Measurements from ENCODE around the gene LMTK2. TPM values are rescaled to one million over a fixed set of nuclear protein-coding genes. Genes with fewer than 3 reads are reported as not detected.

Gene LMTK2
- total RNA-seq, 2 experiments from 2014 or later = 10.2 TPM

DNA sequence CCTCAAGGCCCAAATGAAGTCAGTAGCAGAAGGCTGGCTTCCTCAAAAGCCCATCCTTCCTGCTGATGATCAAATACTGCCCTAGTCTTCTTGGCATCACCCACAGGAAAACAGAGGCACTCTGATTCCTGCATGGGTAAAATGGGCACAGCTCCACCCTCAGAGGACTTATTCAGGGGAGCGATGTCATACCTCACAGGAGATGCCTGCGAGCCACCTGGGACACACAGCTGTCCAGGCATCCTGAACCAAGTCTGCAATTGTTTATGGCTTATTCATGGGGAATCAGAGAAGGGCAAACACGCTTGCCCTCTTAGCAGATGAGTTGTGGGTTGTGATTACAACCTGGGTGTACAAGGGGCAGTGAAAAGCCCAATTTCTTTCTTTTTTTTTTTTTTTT is 22.0 kb upstream of the LMTK2 start:
- DNase-seq (no peak), ATAC-seq (no peak)
- H3K27ac Mint-ChIP-seq = no peak overlapping the region
- H3K4me1 Mint-ChIP-seq (ENCODE audit: low read depth) = peaks cover 2% of the 10 kb centered on the region
- CTCF ChIA-PET = no interaction called here
- POLR2A ChIA-PET = no interaction called here
- no peak overlapping the region for H3K4me3 Mint-ChIP-seq
- H3K27me3 Mint-ChIP-seq (ENCODE audit: low read depth) = peaks cover 2% of the 10 kb centered on the region
- H3K9me3 Mint-ChIP-seq (ENCODE audit: insufficient read depth) = no peaks in the 10 kb centered on the region
- no peaks in the 10 kb centered on the region for H3K36me3 Mint-ChIP-seq (ENCODE audit: low read depth)

DNA sequence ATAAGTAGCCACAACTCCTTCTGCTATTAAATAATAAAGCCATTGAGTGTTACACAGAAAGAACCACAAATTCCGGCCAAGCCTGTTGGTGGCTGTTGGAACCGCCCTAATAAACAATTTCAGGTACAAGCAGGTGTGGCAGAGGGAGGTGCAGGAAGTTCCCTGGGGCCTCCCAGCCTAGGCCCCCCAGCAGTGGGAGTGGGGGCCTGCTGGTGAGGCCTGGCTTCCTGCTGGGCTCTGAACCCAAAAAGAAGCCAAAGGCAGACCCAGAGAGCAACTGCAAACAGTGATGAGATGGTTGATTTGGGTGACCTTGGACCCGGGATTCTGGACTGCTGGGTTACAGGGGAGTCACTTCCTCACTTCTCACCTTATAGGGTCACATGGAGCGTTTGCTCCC is 21.0 kb upstream of the LMTK2 start:
- no peaks in the 10 kb centered on the region for H3K36me3 Mint-ChIP-seq (ENCODE audit: low read depth)

DNA sequence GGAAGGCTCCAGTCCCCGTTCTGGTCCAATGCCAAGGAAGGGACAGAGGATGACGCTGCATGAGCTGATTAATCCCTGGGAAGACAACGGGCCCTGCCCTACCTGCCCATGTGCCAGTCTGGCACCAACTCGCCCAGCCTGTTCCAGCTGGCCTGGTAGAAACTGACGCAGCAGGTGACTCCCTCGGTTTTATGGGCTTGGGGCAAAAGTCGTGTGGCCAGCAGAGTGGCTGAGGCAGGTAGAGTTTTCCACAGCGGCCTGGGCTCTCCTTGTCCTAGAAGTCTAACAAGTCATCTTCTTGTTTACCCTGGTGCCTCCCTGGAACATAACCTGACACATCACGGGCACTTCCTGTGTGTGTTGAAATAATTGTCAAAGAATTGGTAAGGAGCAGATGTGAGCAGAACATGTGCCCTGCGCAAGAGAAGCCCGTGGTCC is 20.4 kb upstream of the LMTK2 start:
- Mint-ChIP-seq H3K4me3 (no peak overlapping the region), H3K4me1 (ENCODE audit: low read depth) (peaks cover 2% of the 10 kb centered on the region), H3K27ac (no peak overlapping the region), H3K36me3 (ENCODE audit: low read depth) (no peaks in the 10 kb centered on the region), H3K9me3 (ENCODE audit: insufficient read depth) (no peaks in the 10 kb centered on the region), H3K27me3 (ENCODE audit: low read depth) (peaks cover 2% of the 10 kb centered on the region)
- POLR2A ChIA-PET = no interaction called here
- DNase-seq (no peak), ATAC-seq (no peak)
- CTCF ChIA-PET = interaction anchor here (1.6 kb wide), 1 partner anchor 82 kb away, joined by 4 read pairs; no protein-coding TSS in a partner anchor

More for the DNA sequence above, 21.0 kb upstream of the LMTK2 start:
- peaks cover 2% of the 10 kb centered on the region for H3K4me1 Mint-ChIP-seq (ENCODE audit: low read depth)
- DNase-seq (no peak), ATAC-seq (no peak)
- H3K27ac Mint-ChIP-seq = no peak overlapping the region
- CTCF ChIA-PET = no interaction called here
- POLR2A ChIA-PET = no interaction called here
- peaks cover 2% of the 10 kb centered on the region for H3K27me3 Mint-ChIP-seq (ENCODE audit: low read depth)
- H3K9me3 Mint-ChIP-seq (ENCODE audit: insufficient read depth) = no peaks in the 10 kb centered on the region
- no peak overlapping the region for H3K4me3 Mint-ChIP-seq

DNA sequence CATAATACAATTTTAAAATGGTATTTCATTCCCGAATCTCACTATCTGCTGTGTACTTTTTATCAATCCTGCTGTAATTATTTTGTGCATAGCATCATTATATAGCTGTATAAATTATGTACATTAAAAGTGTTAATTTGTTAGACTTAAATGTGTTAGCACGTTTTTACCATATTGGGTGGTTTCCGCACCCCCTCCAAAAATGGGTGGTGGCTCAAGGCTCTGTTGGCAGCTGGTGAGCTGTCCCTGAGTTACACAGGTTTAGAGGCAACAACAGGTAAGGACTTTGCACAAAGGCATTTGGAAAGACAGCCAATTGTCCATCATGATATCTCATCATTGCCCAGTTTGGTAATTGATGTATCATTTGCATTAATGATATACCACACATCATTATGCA is 18.6 kb upstream of the LMTK2 start:
- CTCF ChIA-PET = interaction anchor here (1.5 kb wide), 1 partner anchor 67 kb away, joined by 3 read pairs; no protein-coding TSS in a partner anchor
- no peak overlapping the region for H3K27ac Mint-ChIP-seq
- DNase-seq (no peak), ATAC-seq (no peak)
- POLR2A ChIA-PET = interaction anchor here (1.0 kb wide), 1 partner anchor 26 kb away, joined by 4 read pairs; no protein-coding TSS in a partner anchor
- no peak overlapping the region for H3K4me3 Mint-ChIP-seq
- H3K9me3 Mint-ChIP-seq (ENCODE audit: insufficient read depth) = no peaks in the 10 kb centered on the region
- no peaks in the 10 kb centered on the region for H3K36me3 Mint-ChIP-seq (ENCODE audit: low read depth)
- peaks cover 2% of the 10 kb centered on the region for H3K4me1 Mint-ChIP-seq (ENCODE audit: low read depth)
- H3K27me3 Mint-ChIP-seq (ENCODE audit: low read depth) = peaks cover 5% of the 10 kb centered on the region

DNA sequence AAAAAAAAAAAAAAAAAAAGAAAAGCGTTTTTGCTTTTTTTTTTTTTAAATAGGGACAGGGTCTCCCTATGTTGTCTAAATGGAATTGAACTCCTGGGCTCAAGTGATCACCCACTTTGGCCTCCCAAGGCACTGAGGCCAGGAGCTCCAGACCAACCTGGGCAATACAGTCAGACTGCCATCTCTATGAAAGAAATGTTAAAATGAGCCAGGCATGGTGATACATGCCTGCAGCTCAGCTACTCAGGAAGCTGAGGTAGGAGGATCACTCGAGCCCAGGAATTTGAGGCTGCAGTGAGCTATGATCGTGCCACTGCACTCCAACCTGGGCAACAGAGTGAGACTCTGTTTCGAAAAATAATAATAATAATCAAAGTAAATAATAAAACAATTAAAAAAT is 16.5 kb upstream of the LMTK2 start:
- Mint-ChIP-seq H3K27me3 (ENCODE audit: low read depth) (peaks cover 8% of the 10 kb centered on the region), H3K36me3 (ENCODE audit: low read depth) (no peaks in the 10 kb centered on the region), H3K9me3 (ENCODE audit: insufficient read depth) (no peaks in the 10 kb centered on the region), H3K27ac (no peak overlapping the region), H3K4me3 (no peak overlapping the region), H3K4me1 (ENCODE audit: low read depth) (no peaks in the 10 kb centered on the region)
- no peak for DNase-seq
- ChIA-PET CTCF (interaction anchor here (0.9 kb wide), 1 partner anchor 16 kb away, joined by 3 read pairs; the partner anchor contains the start of gene LMTK2), POLR2A (no interaction called here)
- ATAC-seq = no peak

DNA sequence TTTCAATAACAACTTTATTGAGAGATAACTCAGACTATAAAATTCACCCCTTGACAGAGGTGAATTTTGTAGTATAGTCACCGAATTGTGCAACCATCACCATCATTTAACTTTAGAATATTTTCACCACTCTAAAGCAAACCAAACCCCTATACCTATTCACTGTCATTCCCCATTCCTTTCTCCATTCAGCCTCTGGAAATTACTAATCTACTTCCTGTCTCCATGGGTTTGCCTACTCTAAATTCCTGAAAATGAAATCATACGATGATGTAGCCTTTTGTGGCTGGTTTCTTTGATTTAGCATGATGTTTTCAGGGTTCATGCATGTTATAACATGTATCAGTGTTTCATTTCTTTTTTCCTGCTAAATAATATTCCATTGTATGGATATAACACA is 15.6 kb upstream of the LMTK2 start:
- ChIA-PET POLR2A (no interaction called here), CTCF (interaction anchor here (0.9 kb wide), 1 partner anchor 15 kb away, joined by 3 read pairs; the partner anchor contains the start of gene LMTK2)
- Mint-ChIP-seq H3K27me3 (ENCODE audit: low read depth) (peaks cover 10% of the 10 kb centered on the region), H3K9me3 (ENCODE audit: insufficient read depth) (peaks cover 5% of the 10 kb centered on the region), H3K36me3 (ENCODE audit: low read depth) (no peaks in the 10 kb centered on the region), H3K27ac (no peak overlapping the region), H3K4me1 (ENCODE audit: low read depth) (no peaks in the 10 kb centered on the region), H3K4me3 (no peak overlapping the region)
- ATAC-seq = no peak
- DNase-seq = no peak

DNA sequence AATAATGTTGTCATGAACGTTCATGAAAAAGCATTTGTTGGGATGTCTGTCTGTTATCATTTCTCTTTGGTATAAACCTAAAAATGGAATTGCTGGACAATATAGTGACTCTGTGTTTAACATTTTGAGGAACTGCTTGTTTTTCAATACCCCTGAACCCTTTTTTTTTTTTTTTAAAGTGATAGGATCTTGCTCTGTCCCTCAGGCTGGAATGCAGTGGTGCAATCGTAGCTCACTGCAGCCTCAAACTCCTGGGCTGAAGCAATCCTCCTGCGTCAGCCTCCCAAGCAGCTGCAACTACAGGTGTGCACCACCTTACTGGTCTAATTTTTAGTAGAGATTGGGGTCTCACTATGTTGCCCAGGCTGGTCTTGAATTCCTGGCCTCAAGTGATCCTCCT is 15.1 kb upstream of the LMTK2 start:
- Mint-ChIP-seq H3K9me3 (ENCODE audit: insufficient read depth) (peaks cover 5% of the 10 kb centered on the region), H3K36me3 (ENCODE audit: low read depth) (no peaks in the 10 kb centered on the region), H3K4me3 (no peak overlapping the region), H3K4me1 (ENCODE audit: low read depth) (no peaks in the 10 kb centered on the region), H3K27me3 (ENCODE audit: low read depth) (peaks cover 10% of the 10 kb centered on the region), H3K27ac (no peak overlapping the region)
- CTCF ChIA-PET = no interaction called here
- POLR2A ChIA-PET = no interaction called here
- ATAC-seq = no peak
- DNase-seq = no peak

DNA sequence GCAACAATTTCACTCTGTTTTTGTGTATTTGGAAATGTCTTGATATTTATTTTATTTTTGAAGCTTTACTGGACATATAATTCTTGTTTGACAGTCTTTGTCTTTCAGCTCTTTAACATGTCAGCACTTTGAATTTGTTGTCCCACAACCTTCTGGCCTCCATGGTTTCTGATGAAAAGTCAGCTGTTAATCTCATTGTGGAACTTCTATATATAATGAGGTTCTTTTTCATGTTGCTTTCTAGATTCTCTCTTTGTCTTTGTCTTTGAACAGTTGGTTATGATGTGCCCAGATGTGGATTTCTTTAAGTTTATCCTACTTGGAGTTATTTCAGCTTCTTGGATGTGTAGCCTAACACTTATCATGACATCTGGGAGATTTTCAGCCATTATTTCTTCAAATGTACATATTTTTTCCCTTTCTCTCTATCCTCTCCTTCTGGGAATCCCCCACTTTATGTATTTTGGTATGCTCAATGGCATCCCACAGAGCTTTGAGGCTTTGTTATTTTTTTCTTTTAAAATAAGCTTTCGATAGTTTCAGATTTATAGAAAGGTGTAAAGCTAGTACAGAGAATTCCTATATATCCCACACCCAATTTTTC is 9.5 kb upstream of the LMTK2 start:
- no peaks in the 10 kb centered on the region for H3K36me3 Mint-ChIP-seq (ENCODE audit: low read depth)
- no peak overlapping the region for H3K27ac Mint-ChIP-seq
- H3K27me3 Mint-ChIP-seq (ENCODE audit: low read depth) = peaks cover 12% of the 10 kb centered on the region
- ChIA-PET POLR2A (no interaction called here), CTCF (interaction anchor here (1.3 to 3.2 kb wide), 3 partner anchors 9 to 71 kb away, joined by 3 to 9 read pairs (median 5); partner anchors contain the start of gene LMTK2)
- H3K4me1 Mint-ChIP-seq (ENCODE audit: low read depth) = no peaks in the 10 kb centered on the region
- DNase-seq (no peak), ATAC-seq (no peak)
- peaks cover 27% of the 10 kb centered on the region for H3K9me3 Mint-ChIP-seq (ENCODE audit: insufficient read depth)
- no peak overlapping the region for H3K4me3 Mint-ChIP-seq

DNA sequence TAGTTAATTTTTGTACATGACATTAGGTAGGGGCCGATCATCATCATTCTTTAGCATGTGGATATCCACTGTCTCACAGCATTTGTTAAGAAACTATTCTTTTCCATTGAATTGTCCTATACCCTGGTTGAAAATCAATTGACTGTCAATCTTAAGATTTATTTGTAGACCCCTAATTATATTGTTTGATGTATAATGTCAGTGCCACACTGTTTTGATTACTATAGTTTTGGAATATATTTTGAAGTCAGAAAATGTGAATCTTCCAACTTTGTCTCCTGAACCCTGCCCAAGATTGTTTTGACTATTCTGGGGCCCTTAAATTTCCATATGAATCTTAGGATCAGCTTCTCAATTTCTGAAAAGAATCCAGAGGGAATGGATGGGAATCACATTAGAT is 6.6 kb upstream of the LMTK2 start:
- CTCF ChIA-PET = no interaction called here

DNA sequence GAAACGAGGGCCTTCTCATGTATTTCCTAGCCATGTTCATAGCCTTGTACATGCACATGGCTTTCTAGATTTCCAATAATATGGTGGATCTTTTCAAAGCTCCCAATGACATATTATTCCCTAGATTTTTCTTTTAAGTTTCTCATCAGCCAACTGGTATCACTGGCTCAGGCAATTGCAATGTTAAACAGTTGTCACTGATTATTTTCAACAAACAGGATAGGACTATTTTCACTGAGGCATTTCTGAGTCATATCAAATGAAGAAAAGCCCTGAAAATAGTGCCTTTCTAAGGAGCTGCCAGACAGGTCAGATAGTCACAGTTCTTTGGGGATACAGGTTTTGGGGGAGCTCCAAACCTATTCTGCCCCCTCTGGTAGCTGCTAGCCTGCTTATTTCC is 4.5 kb upstream of the LMTK2 start:
- no peak overlapping the region for H3K4me3 Mint-ChIP-seq
- ATAC-seq (no peak), DNase-seq (no peak)
- no peak overlapping the region for H3K27ac Mint-ChIP-seq
- CTCF ChIA-PET = interaction anchor here (0.8 to 0.9 kb wide), 3 partner anchors 64 to 81 kb away, joined by 3 to 4 read pairs (median 3); no protein-coding TSS in a partner anchor
- H3K4me1 Mint-ChIP-seq (ENCODE audit: low read depth) = no peaks in the 10 kb centered on the region
- H3K9me3 Mint-ChIP-seq (ENCODE audit: insufficient read depth) = peaks cover 18% of the 10 kb centered on the region
- POLR2A ChIA-PET = no interaction called here
- no peaks in the 10 kb centered on the region for H3K36me3 Mint-ChIP-seq (ENCODE audit: low read depth)
- peaks cover 5% of the 10 kb centered on the region for H3K27me3 Mint-ChIP-seq (ENCODE audit: low read depth)

More for the DNA sequence above, 6.6 kb upstream of the LMTK2 start:
- H3K4me3 Mint-ChIP-seq = no peak overlapping the region
- no peak for ATAC-seq
- H3K9me3 Mint-ChIP-seq (ENCODE audit: insufficient read depth) = peaks cover 27% of the 10 kb centered on the region
- no peak for DNase-seq
- POLR2A ChIA-PET = no interaction called here
- H3K27ac Mint-ChIP-seq = no peak overlapping the region
- H3K4me1 Mint-ChIP-seq (ENCODE audit: low read depth) = no peaks in the 10 kb centered on the region
- no peaks in the 10 kb centered on the region for H3K36me3 Mint-ChIP-seq (ENCODE audit: low read depth)
- H3K27me3 Mint-ChIP-seq (ENCODE audit: low read depth) = peaks cover 7% of the 10 kb centered on the region

DNA sequence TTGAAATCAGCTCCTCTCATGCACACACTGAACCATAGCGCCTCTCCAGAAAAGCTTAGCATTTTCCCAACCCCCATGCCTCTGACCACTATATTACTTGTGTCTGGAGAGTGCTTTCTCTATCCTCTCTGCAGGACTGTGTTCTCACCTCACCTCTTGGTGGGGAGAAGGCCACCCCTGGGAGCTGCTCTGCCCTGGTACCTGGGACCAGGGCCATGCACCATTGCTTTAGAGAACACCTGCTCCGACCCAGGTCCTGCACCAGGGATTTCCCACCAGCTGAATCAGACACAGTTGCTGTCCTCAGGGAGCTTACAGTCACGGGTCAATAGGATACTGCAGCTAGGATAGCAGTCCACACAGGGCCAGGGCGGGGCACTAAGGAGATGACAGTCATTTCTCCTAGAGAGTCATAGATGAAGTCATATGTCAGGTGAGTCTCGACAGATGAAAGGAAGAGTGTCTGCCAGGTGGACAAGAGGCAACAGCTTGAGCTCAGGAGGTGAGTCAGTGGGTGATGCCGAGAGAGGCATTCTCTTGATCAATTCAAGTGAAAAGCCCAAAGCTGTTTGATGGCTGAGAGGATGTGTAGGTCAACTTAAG is 619 bp upstream of the LMTK2 start:
- Mint-ChIP-seq H3K9me3 (ENCODE audit: insufficient read depth) (no peaks in the 10 kb centered on the region), H3K36me3 (ENCODE audit: low read depth) (peaks cover 2% of the 10 kb centered on the region), H3K27me3 (ENCODE audit: low read depth) (no peaks in the 10 kb centered on the region), H3K27ac (no peak overlapping the region), H3K4me1 (ENCODE audit: low read depth) (peaks cover 15% of the 10 kb centered on the region), H3K4me3 (peak overlapping the region; percentile 95)
- ATAC-seq (peak; percentile 1), DNase-seq (no peak)
- POLR2A ChIA-PET = interaction anchor here (1.0 to 1.5 kb wide), 2 partner anchors 60 to 145 kb away, joined by 4 to 5 read pairs; no protein-coding TSS in a partner anchor
- CTCF ChIA-PET = interaction anchor here (0.6 to 2.5 kb wide), 14 partner anchors 9 to 998 kb away, joined by 3 to 22 read pairs (median 4); no protein-coding TSS in a partner anchor

DNA sequence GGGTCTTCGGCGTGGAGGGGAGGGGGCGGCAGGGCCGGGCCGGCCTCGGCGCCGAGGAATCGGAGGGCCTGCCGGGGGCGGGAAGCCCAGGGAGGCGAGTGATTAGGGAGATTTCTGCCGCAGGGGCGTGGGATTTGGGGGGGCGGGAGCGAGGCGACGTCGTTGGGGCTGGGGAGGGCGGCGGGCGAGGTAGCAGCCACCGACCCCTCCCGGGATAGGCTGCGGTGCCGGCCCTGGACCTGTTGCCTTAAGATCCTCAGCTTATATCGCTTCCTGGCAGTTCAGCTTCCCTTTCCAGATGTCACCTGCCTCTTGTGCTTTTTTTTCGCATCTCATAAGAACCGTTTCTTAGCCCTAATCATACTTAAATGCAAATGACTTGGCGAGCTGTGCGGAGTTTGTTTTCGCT is 655 bp downstream of the LMTK2 start:
- H3K4me1 Mint-ChIP-seq (ENCODE audit: low read depth) = peaks cover 15% of the 10 kb centered on the region
- ChIA-PET POLR2A (interaction anchor here (1.4 kb wide), 1 partner anchor 25 kb away, joined by 7 read pairs; no protein-coding TSS in a partner anchor), CTCF (interaction anchor here (0.7 to 1.8 kb wide), 6 partner anchors 10 to 86 kb away, joined by 3 to 8 read pairs (median 4); no protein-coding TSS in a partner anchor)
- no peaks in the 10 kb centered on the region for H3K27me3 Mint-ChIP-seq (ENCODE audit: low read depth)
- ATAC-seq (peak; percentile 3), DNase-seq (no peak)
- H3K27ac Mint-ChIP-seq = peak overlapping the region; percentile 79
- H3K9me3 Mint-ChIP-seq (ENCODE audit: insufficient read depth) = no peaks in the 10 kb centered on the region
- peak overlapping the region; percentile 95 for H3K4me3 Mint-ChIP-seq
- peaks cover 2% of the 10 kb centered on the region for H3K36me3 Mint-ChIP-seq (ENCODE audit: low read depth)
